ENCODE data around the gene ZFYVE28.

The ZFYVE28 gene

DNA sequence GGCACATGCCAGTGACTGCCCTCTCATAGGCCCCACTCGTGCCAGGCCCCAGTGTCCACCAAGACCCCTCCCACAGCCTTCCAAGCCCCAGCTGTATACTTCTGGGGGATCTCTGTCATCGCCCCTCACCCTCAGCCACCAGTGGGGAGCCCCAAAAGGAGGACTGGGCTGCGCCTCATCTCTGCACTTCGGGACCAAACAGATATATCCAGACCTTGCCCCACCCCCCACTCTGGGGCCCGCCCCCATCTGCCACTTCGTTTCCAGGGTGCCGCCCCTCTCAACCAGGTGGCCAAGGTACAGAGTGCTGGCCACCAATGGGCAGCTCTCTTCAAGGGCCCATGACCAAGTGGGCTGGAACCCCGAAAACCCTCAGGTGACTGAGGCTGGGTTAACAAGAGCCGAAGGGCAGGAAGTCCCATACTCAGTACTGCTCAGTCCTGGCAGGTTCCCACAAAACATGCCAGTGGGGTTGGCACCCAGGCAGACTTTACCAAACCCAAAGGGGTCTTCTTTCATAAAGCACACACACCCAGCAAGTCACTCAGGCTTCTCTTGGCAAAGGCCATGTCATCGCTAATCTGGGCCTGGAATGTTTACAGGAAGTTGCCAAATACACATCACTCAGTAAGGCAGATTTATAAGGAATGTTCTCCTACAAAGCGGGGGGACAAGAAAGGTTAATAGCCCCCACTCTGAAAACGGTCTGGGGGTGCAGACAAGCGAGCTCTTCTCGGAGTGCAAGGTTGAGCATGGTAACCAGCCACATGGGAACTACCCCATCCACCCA, 4.4 kb downstream of the ZFYVE28 start:
- Mint-ChIP-seq H3K27me3 (peaks cover 52 to 64% of the 10 kb centered on the region in 2 donors), H3K9me3 (no peaks in the 10 kb centered on the region)

DNA sequence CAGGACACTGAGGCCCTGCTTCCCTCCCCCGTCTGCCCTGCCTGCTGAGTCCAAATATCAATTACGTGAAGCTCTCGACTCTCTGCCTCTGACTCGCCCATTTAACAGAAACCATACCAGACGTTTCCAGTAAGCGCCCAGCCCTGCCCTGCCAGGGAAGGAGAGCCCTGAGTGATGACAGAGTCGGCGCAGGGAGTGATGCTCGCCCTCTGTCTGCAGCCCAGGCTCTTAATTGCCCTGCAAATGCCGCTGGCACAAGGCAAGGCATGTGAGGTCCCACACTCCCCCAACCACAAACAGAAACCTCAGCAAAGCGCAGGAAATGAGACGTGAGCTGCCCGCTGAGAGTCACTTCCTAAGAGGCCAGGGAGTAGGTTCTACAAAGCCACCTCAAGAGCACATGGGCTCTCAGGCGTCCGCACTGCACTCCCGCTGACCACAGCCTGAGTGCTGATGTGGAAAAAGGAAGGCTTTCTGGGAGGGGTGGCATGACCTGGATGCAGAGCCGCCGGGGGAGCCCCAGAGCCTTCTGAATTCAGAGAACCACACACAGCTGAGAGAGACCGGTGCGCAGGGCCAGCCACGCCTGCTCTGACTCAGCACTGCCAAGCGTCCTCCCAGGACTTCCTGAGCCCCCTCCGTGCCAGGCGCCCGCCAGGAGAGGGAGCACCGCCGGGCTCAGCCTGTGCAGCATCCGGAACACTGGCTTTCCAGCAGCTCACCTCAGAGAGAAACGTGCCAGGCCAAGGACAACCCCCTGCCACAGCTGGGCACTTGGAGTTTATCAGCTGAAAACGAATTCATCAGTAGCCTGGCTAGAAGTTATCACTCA, 5.3 kb downstream of the ZFYVE28 start:
- H3K36me3 Mint-ChIP-seq = no peaks in the 10 kb centered on the region
- peaks cover 24 to 67% of the 10 kb centered on the region in 2 donors for H3K4me1 Mint-ChIP-seq
- H3K9me3 Mint-ChIP-seq = no peaks in the 10 kb centered on the region
- peaks cover 52 to 64% of the 10 kb centered on the region in 2 donors for H3K27me3 Mint-ChIP-seq
- ATAC-seq (replicated peaks) = peak; percentile 79 to 82
- peak overlapping the region; percentile 92 for H3K27ac Mint-ChIP-seq
- DNase-seq = peak; percentile 78
- peak overlapping the region; percentile 73 to 76 for H3K4me3 Mint-ChIP-seq

More for the DNA sequence above, 4.4 kb downstream of the ZFYVE28 start:
- DNase-seq = no peak
- peak overlapping the region; percentile 73 to 76 for H3K4me3 Mint-ChIP-seq
- ATAC-seq (replicated peaks) = no peak
- peak overlapping the region; percentile 92 for H3K27ac Mint-ChIP-seq
- no peaks in the 10 kb centered on the region for H3K36me3 Mint-ChIP-seq
- H3K4me1 Mint-ChIP-seq = peaks cover 25 to 70% of the 10 kb centered on the region in 2 donors

- peaks cover 46 to 58% of the 10 kb centered on the region in 2 donors for H3K27me3 Mint-ChIP-seq
- DNase-seq = no peak
- no peaks in the 10 kb centered on the region for H3K36me3 Mint-ChIP-seq
Observed at GRCh38 chr4:2412534-2412884, 5.9 kb downstream of the ZFYVE28 start.

GRCh38 chr4:2411786-2412510, 6.5 kb downstream of the ZFYVE28 start:
- Mint-ChIP-seq H3K36me3 (no peaks in the 10 kb centered on the region), H3K4me3 (peak overlapping the region; percentile 73 to 76), H3K27ac (peak overlapping the region; percentile 92), H3K27me3 (peaks cover 47 to 56% of the 10 kb centered on the region in 2 donors), H3K9me3 (no peaks in the 10 kb centered on the region), H3K4me1 (peaks cover 20 to 58% of the 10 kb centered on the region in 2 donors)
- peak; percentile 58 to 67 for ATAC-seq (replicated peaks)
- peak; percentile 54 for DNase-seq

More at GRCh38 chr4:2412534-2412884, 5.9 kb downstream of the ZFYVE28 start:
- Mint-ChIP-seq H3K4me3 (peak overlapping the region; percentile 73 to 76), H3K9me3 (no peaks in the 10 kb centered on the region), H3K27ac (peak overlapping the region; percentile 92), H3K4me1 (peaks cover 21 to 61% of the 10 kb centered on the region in 2 donors)
- ATAC-seq (replicated peaks) = peak; percentile 54 to 64

DNA sequence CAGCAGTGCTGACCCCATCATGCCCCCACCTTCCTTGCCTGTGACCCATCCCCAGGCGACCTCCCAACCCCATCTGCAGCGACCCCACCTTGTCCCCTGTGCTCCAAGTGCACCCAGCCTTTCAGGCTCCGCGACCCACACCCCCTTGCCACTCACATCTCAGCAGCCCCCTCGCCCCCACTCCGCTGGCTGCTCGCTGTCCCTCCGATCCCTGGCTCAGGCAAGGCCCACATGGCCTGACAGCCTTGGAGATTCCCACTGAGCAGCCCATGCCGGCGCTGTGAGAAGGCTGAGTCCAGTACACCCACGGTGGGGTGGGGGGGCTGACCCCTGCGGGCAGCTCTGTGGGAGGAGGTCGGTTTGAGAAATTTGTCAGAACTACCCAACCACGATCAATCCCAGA, 9.1 kb downstream of the ZFYVE28 start:
- Mint-ChIP-seq H3K4me3 (no peak overlapping the region), H3K36me3 (no peaks in the 10 kb centered on the region), H3K27ac (no peak overlapping the region), H3K9me3 (no peaks in the 10 kb centered on the region), H3K4me1 (peaks cover 20 to 44% of the 10 kb centered on the region in 2 donors), H3K27me3 (peaks cover 31 to 35% of the 10 kb centered on the region in 2 donors)
- DNase-seq = no peak
- no peak for ATAC-seq (replicated peaks)

- H3K9me3 Mint-ChIP-seq = no peaks in the 10 kb centered on the region
- H3K36me3 Mint-ChIP-seq = no peaks in the 10 kb centered on the region
- peaks cover 20 to 40% of the 10 kb centered on the region in 2 donors for H3K4me1 Mint-ChIP-seq
- H3K27me3 Mint-ChIP-seq = peaks cover 31 to 34% of the 10 kb centered on the region in 2 donors
- H3K4me3 Mint-ChIP-seq = no peak overlapping the region
- no peak for DNase-seq
- no peak for ATAC-seq (replicated peaks)
- H3K27ac Mint-ChIP-seq = no peak overlapping the region
Observed at GRCh38 chr4:2408976-2409375, 9.5 kb downstream of the ZFYVE28 start.

DNA sequence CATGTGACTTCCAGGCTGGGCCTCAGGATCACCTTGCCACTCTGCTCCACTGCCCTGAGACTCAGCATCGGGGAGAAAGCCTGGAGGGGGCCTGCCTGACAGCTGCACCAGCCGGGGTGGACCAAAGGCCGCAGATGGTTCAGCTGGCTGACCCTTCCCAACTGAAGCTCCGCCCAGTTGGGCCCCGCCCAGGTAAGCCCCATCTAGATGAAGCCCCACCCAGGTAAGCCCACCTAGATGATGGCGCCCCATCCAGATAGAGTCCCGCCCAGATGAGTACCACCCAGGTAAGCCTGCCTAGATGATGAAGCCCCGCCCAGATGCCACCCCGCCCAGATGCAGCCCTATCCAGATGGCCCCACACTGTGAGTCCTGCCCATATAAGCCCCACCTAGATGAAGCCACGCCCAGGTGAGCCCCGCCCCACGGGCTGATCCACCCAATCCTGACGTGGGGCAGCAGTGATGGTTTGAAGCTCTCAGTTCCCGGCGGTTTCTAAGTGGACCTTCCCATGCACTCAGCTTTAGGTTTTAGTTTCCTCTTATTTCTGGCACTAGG, 10.0 kb downstream of the ZFYVE28 start:
- Mint-ChIP-seq H3K9me3 (no peaks in the 10 kb centered on the region), H3K27ac (no peak overlapping the region), H3K27me3 (peaks cover 30 to 34% of the 10 kb centered on the region in 2 donors), H3K4me1 (peaks cover 20 to 35% of the 10 kb centered on the region in 2 donors), H3K4me3 (no peak overlapping the region), H3K36me3 (no peaks in the 10 kb centered on the region)
- DNase-seq (no peak), ATAC-seq (replicated peaks) (no peak)

DNA sequence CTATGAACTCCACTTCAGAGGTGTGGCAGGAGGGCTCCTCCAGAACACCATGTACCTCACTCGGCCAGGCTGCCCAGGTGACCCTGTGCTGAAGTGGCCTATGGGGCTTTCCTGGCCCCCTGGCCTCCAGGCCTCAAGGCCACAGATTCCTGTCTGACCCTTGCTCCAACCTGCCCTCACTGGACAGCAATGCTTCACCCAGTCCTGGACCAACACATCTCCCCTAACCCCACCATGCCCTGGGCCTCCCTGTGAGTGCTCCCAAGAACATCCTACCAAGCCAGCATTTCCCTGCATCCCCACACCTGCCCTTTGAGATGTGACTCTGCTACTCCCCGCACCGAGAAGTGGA, 10.5 kb downstream of the ZFYVE28 start:
- Mint-ChIP-seq H3K4me1 (peaks cover 15 to 30% of the 10 kb centered on the region in 2 donors), H3K27me3 (peaks cover 35 to 40% of the 10 kb centered on the region in 2 donors), H3K9me3 (no peaks in the 10 kb centered on the region), H3K4me3 (no peak overlapping the region), H3K27ac (peak overlapping the region; percentile 56), H3K36me3 (no peaks in the 10 kb centered on the region)
- no peak for DNase-seq
- no peak for ATAC-seq (replicated peaks)

DNA sequence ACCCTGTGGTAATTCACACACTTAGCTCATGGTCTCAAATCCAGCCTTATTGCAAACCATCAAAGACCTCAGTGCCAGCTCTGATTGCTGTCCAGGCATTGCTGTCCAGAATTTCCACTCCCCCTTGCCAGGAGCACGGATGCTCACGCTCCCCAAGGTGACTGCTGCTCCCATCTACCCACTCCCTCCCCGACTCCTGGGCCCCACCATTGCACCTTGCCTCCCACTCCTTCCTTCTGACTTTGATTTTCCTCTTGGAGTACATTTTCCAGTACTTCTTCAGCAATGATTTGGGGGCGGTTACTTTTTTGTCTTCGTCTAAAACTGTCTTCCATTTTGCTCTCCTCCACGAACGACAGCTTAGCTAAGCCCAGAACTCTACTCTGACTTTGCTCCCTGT, 11.5 kb downstream of the ZFYVE28 start:
- peaks cover 10 to 21% of the 10 kb centered on the region in 2 donors for H3K4me1 Mint-ChIP-seq
- H3K9me3 Mint-ChIP-seq = no peaks in the 10 kb centered on the region
- H3K27ac Mint-ChIP-seq = no peak overlapping the region
- no peaks in the 10 kb centered on the region for H3K36me3 Mint-ChIP-seq
- ATAC-seq (replicated peaks) = no peak
- DNase-seq = no peak
- H3K4me3 Mint-ChIP-seq = no peak overlapping the region
- peaks cover 40 to 46% of the 10 kb centered on the region in 2 donors for H3K27me3 Mint-ChIP-seq

GRCh38 chr4:2406406-2406805, 12.0 kb downstream of the ZFYVE28 start:
- Mint-ChIP-seq H3K9me3 (no peaks in the 10 kb centered on the region), H3K4me1 (peaks cover 7 to 20% of the 10 kb centered on the region in 2 donors), H3K4me3 (no peak overlapping the region), H3K36me3 (no peaks in the 10 kb centered on the region), H3K27ac (no peak overlapping the region), H3K27me3 (peaks cover 40 to 45% of the 10 kb centered on the region in 2 donors)
- ATAC-seq (replicated peaks) = peak in 1 of 2 donors; percentile 20
- no peak for DNase-seq

- H3K4me3 Mint-ChIP-seq = no peak overlapping the region
- no peaks in the 10 kb centered on the region for H3K36me3 Mint-ChIP-seq
- H3K4me1 Mint-ChIP-seq = peaks cover 6 to 7% of the 10 kb centered on the region in 2 donors
- H3K27me3 Mint-ChIP-seq = peaks cover 43 to 49% of the 10 kb centered on the region in 2 donors
- DNase-seq (no peak), ATAC-seq (replicated peaks) (no peak)
- H3K9me3 Mint-ChIP-seq = no peaks in the 10 kb centered on the region
- no peak overlapping the region for H3K27ac Mint-ChIP-seq
Observed at GRCh38 chr4:2402941-2403340, 15.5 kb downstream of the ZFYVE28 start.

GRCh38 chr4:2402048-2402842, 16.2 kb downstream of the ZFYVE28 start:
- peaks cover 6 to 9% of the 10 kb centered on the region in 2 donors for H3K4me1 Mint-ChIP-seq
- H3K27me3 Mint-ChIP-seq = peaks cover 49 to 56% of the 10 kb centered on the region in 2 donors
- DNase-seq = no peak
- no peaks in the 10 kb centered on the region for H3K36me3 Mint-ChIP-seq
- H3K27ac Mint-ChIP-seq = no peak overlapping the region
- peak; percentile 31 to 33 for ATAC-seq (replicated peaks)
- H3K4me3 Mint-ChIP-seq = no peak overlapping the region
- H3K9me3 Mint-ChIP-seq = no peaks in the 10 kb centered on the region

DNA sequence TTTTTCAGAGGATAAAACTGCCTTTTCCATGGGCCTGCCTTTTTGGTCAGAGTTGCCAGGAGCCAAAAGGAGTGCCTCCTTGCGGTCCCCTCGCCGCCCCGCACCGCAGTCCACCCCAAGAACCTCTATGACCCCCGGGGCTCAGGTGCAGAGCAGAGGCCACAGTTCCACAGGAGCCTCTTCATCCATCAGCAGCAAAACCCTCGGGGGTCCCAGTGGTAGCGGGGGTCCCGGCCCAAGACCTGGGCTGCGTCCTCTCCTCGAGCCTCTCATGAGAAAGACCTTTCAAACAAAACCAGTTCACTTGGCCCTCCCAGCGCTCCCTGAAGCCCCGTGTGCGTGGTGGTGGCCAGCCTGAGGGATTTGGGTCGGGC, 16.8 kb downstream of the ZFYVE28 start:
- Mint-ChIP-seq H3K36me3 (no peaks in the 10 kb centered on the region), H3K4me3 (no peak overlapping the region), H3K9me3 (no peaks in the 10 kb centered on the region), H3K27ac (no peak overlapping the region), H3K27me3 (peaks cover 44 to 57% of the 10 kb centered on the region in 2 donors), H3K4me1 (peaks cover 6 to 9% of the 10 kb centered on the region in 2 donors)
- no peak for DNase-seq
- no peak for ATAC-seq (replicated peaks)
